Lung (tissue), 12 donors: ENCODE results near the gene NOX4. TPM values are rescaled to one million over a fixed set of nuclear protein-coding genes. Genes with fewer than 3 reads are reported as not detected.

Experiments
- ATAC-seq: fragments of 200-7000 bp; cut with Tn5 transposase; one replicate; pipeline ENCODE4 v1.9.1; 2020; ENCODE audit warnings: moderate number of reproducible peaks; ENCODE audit not compliant: insufficient read depth, low FRiP score
- DNase-seq, 3 donors: peaks; one replicate each; pipeline ENCODE4 v3.0.0-alpha.2; 2013 to 2017
- H3K27ac ChIP-seq, 2 donors: one replicate each; pipeline ENCODE4 v1.5.1; 2013; ENCODE audit warnings: mild to moderate bottlenecking in 2 of 2, moderate library complexity in 2 of 2, control low read depth in 1 of 2, inconsistent platforms in 1 of 2, low read depth in 1 of 2, low read length in 1 of 2
- H3K27me3 ChIP-seq, 3 donors: one replicate each; pipeline ENCODE4 v1.5.1; 2013; ENCODE audit warnings: low read length in 2 of 3; ENCODE audit not compliant: control insufficient read depth in 3 of 3, insufficient read depth in 3 of 3
- H3K36me3 ChIP-seq, 4 donors: one replicate each; pipeline ENCODE4 v1.5.1; 2013; ENCODE audit warnings: low read length in 4 of 4, mild to moderate bottlenecking in 1 of 4, moderate library complexity in 1 of 4; ENCODE audit not compliant: control insufficient read depth in 4 of 4, insufficient read depth in 4 of 4
- H3K4me1 ChIP-seq, 5 donors: one replicate each; pipeline ENCODE4 v1.5.1; 2013; ENCODE audit warnings: low read length in 5 of 5, mild to moderate bottlenecking in 2 of 5, moderate library complexity in 1 of 5; ENCODE audit not compliant: control insufficient read depth in 5 of 5, insufficient read depth in 5 of 5
- H3K4me3 ChIP-seq: one replicate; pipeline ENCODE4 v1.5.1; 2013; ENCODE audit warnings: mild to moderate bottlenecking, control low read depth, moderate library complexity
- H3K9ac ChIP-seq, 2 donors: one replicate each; pipeline ENCODE4 v1.5.1; 2013; ENCODE audit warnings: low read length in 2 of 2, control low read depth in 1 of 2; ENCODE audit not compliant: insufficient read depth in 1 of 2
- H3K9me3 ChIP-seq, 4 donors: one replicate each; pipeline ENCODE4 v1.5.1; 2013; ENCODE audit warnings: low read length in 3 of 4, mild to moderate bottlenecking in 1 of 4, moderate library complexity in 1 of 4; ENCODE audit not compliant: control insufficient read depth in 4 of 4, insufficient read depth in 3 of 4
- CTCF ChIP-seq: IDR thresholded peaks from 2 replicates; pipeline ENCODE4 v1.5.1; 2012; ENCODE audit warnings: mild to moderate bottlenecking; ENCODE audit errors: control extremely low read depth, extremely low read depth
- WGBS, 2 donors: extraction: QIAGEN DNeasy Blood & Tissue Kit; methylation state at CpG; one replicate each; pipeline ENCODE4 v1.1.7; 2013; 5-methylcytosine and 5-hydroxymethylcytosine counted together
- polyA plus RNA-seq, 2 donors: library from polyadenylated mRNA; stranded (reverse); fragments of 200-250 nt; gene quantifications; one replicate each; pipeline ENCODE4 v1.2.1, GENCODE V29; 2013
- total RNA-seq, 2 donors: library from RNA; depleted of rRNA in 1 of 2; stranded (reverse); fragments of >200 nt in 1 of 2; gene quantifications; one replicate each; pipeline ENCODE4 v1.2.1, GENCODE V29; 2014 to 2021
- donor health status: control.
- donor health status: control.
- donor health status: Bipolar disorder and iron deficiency.
- donor health status: healthy.
- donor health status: DM: yes; HTN: yes; CAD: no.

The NOX4 gene
- total and polyA plus RNA-seq, 4 donors = 0.46 to 2.3 (median 1.2) TPM

GRCh38 chr11:89536926-89537325 is 45.8 kb upstream of the NOX4 start:
- ATAC-seq (no peak), DNase-seq (no peak)
- no peak for TF ChIP-seq CTCF
- Histone ChIP-seq H3K9ac (no peak overlapping the region), H3K27ac (no peak overlapping the region), H3K4me1 (no peaks in the 10 kb centered on the region), H3K27me3 (no peaks in the 10 kb centered on the region), H3K4me3 (no peak overlapping the region), H3K36me3 (no peaks in the 10 kb centered on the region), H3K9me3 (no peaks in the 10 kb centered on the region)
- 53 to 85% methylated on average over 1 of the region's 1 CpG for WGBS, 2 donors

- Histone ChIP-seq H3K4me3 (no peak overlapping the region), H3K9me3 (no peaks in the 10 kb centered on the region), H3K4me1 (peaks cover 0 to 7% (median 2%) of the 10 kb centered on the region in 5 donors), H3K27me3 (no peaks in the 10 kb centered on the region), H3K9ac (no peak overlapping the region), H3K36me3 (no peaks in the 10 kb centered on the region), H3K27ac (no peak overlapping the region)
- no peak for ATAC-seq
- DNase-seq = no peak
- WGBS, 2 donors = 77 to 81% methylated on average over 4 of the region's 4 CpGs
- no peak for TF ChIP-seq CTCF
These were observed 44.0 kb upstream of the NOX4 start for GRCh38 chr11:89535221-89535620.

- Histone ChIP-seq H3K36me3 (no peaks in the 10 kb centered on the region), H3K9me3 (no peaks in the 10 kb centered on the region), H3K27ac (no peak overlapping the region), H3K4me3 (no peak overlapping the region), H3K27me3 (no peaks in the 10 kb centered on the region), H3K4me1 (peaks cover 0 to 10% (median 5%) of the 10 kb centered on the region in 5 donors), H3K9ac (no peak overlapping the region)
- no peak for TF ChIP-seq CTCF
- ATAC-seq (no peak), DNase-seq (peak in 2 of 3 donors; percentile 41 to 74)
- 66 to 73% methylated on average over 2 of the region's 2 CpGs for WGBS, 2 donors
These were observed 38.6 kb upstream of the NOX4 start for GRCh38 chr11:89529626-89530380.
